ENCODE data around the gene GAPT. TPM values are rescaled to one million over a fixed set of nuclear protein-coding genes. Genes with fewer than 3 reads are reported as not detected.

Gene GAPT
- polyA plus RNA-seq, 1 donor (not counting 4 experiments of a cell fraction or from before 2014, with no cell fraction given): not detected

DNA sequence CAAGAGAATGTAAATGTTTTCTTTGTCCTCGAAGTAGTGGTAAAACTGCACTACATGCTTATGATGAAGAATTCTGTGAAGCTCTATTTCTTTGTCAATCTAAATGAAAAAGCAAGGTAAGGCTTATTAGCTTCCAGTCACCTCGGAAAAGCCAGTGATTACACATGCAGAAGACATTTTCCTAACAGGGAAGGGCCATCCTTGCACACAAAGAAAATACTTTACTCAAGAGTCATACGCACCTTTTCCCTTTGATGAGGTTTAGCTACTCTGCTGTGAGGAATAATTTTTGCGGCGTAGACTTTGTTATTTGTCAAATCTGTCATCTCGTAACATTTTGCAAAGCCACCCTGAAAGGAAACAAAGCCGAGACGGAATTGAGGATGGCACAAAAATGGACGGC lies 32.5 kb upstream of the GAPT start:
- Histone ChIP-seq H3K36me3 (ENCODE audit: control insufficient read depth in 2 of 2, extremely low read depth in 1 of 2, insufficient read depth in 2 of 2, low read length in 2 of 2) (peaks cover 20 to 39% of the 10 kb centered on the region in 2 experiments), H3K27me3 (ENCODE audit: control insufficient read depth, extremely low read depth, insufficient read depth, low read length) (no peaks in the 10 kb centered on the region), H3K4me3 (ENCODE audit: control insufficient read depth in 2 of 3, extremely low read depth in 1 of 3, insufficient read depth in 2 of 3, low read depth in 1 of 3, low read length in 3 of 3) (peak overlapping the region; percentile 70 to 100 (median 100)), H3K9me3 (ENCODE audit: control insufficient read depth, low read depth, low read length) (no peaks in the 10 kb centered on the region), H3K9ac (ENCODE audit: control insufficient read depth, extremely low read depth, insufficient read depth, low read length) (peak overlapping the region; percentile 95), H2AFZ (ENCODE audit: control insufficient read depth, low read length) (no peak overlapping the region), H4K20me1 (ENCODE audit: control insufficient read depth, extremely low read depth, insufficient read depth, low read length) (peaks cover 44% of the 10 kb centered on the region), H3K9me1 (ENCODE audit: control insufficient read depth, extremely low read depth, insufficient read depth, low read length) (peaks cover 3% of the 10 kb centered on the region), H3K79me2 (ENCODE audit: control insufficient read depth, insufficient read depth, low read length) (peaks cover 55% of the 10 kb centered on the region), H3K27ac (ENCODE audit: control insufficient read depth, insufficient read depth, low read length) (peak overlapping the region; percentile 91), H3K4me2 (ENCODE audit: control insufficient read depth, extremely low read depth, insufficient read depth, low read depth, low read length) (peak overlapping the region; percentile 91), H3K4me1 (ENCODE audit: control insufficient read depth, extremely low read depth, insufficient read depth, low read length) (peaks cover 45% of the 10 kb centered on the region)
- DNase-seq (ENCODE audit: low read depth, low spot score) (no peak), FAIRE-seq (no peak)
- dilution Hi-C loops (cut with MboI; ENCODE audit: extremely low pct_ligation_motif_present, low sequenced_read_pairs): no loop called here
- TF ChIP-seq, protein P1, sequence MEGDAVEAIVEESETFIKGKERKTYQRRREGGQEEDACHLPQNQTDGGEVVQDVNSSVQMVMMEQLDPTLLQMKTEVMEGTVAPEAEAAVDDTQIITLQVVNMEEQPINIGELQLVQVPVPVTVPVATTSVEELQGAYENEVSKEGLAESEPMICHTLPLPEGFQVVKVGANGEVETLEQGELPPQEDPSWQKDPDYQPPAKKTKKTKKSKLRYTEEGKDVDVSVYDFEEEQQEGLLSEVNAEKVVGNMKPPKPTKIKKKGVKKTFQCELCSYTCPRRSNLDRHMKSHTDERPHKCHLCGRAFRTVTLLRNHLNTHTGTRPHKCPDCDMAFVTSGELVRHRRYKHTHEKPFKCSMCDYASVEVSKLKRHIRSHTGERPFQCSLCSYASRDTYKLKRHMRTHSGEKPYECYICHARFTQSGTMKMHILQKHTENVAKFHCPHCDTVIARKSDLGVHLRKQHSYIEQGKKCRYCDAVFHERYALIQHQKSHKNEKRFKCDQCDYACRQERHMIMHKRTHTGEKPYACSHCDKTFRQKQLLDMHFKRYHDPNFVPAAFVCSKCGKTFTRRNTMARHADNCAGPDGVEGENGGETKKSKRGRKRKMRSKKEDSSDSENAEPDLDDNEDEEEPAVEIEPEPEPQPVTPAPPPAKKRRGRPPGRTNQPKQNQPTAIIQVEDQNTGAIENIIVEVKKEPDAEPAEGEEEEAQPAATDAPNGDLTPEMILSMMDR (optimal IDR thresholded peaks at IDR 0.05 in 1 of 3, IDR thresholded peaks at IDR 0.05 in 1 of 3, conservative IDR thresholded peaks at IDR 0.05 in 1 of 3; ENCODE audit: extremely low read depth in 1 of 3, insufficient read depth in 2 of 3, low read length in 3 of 3): no peak
- TF ChIP-seq EZH2 (IDR thresholded peaks at IDR 0.05; ENCODE audit: low read length): no peak

DNA sequence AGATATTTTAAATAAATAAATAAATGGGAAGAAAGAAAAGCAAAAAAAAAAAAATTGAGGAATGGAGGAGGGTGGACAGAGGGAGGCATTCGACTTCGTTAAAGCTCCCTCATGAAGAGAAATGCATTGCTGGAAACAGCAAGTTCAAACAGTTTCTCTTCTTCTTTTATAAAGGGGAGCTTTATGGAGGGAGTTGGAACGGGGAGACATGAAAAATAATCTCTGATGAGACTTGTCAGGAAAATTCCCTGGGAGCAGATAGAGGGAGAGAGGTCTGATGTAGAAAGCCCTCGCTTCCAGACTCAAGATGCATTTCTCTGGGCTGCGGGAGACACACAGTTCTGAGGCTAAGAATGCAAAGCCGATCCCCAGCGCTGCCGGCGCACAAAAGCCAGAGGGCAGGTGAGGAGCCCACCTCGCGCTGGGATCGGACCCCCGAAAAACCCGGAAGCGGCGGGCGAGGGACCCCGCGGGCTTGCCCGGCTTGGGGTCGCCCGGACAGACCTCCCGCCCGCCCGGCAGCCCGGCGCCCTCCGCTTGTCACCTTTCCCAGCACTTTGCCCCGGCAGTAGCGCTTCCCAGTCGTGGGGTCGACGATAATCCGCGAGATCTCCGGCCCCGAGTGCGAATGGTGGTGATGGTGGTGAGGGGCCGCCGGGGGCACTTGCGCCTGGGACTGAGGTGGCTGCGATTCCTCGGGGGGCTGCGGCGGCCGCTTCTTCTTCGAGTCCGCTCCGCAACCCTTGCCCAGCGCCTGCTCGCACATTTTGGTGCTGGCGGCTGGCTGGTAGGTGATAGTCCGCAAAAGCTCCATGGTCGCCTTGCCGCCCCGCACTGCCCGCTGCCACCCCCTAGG lies 31.9 kb upstream of the GAPT start:
- no peak overlapping the region for H2AFZ ChIP-seq (ENCODE audit: control insufficient read depth, low read length)
- no peaks in the 10 kb centered on the region for H3K9me3 ChIP-seq (ENCODE audit: control insufficient read depth, low read depth, low read length)
- peak overlapping the region; percentile 95 for H3K9ac ChIP-seq (ENCODE audit: control insufficient read depth, extremely low read depth, insufficient read depth, low read length)
- DNase-seq (ENCODE audit: low read depth, low spot score): no peak
- peak overlapping the region; percentile 91 for H3K27ac ChIP-seq (ENCODE audit: control insufficient read depth, insufficient read depth, low read length)
- H3K27me3 ChIP-seq (ENCODE audit: control insufficient read depth, extremely low read depth, insufficient read depth, low read length): no peaks in the 10 kb centered on the region
- peaks cover 39% of the 10 kb centered on the region for H3K4me1 ChIP-seq (ENCODE audit: control insufficient read depth, extremely low read depth, insufficient read depth, low read length)
- H3K4me3 ChIP-seq (ENCODE audit: control insufficient read depth in 2 of 3, extremely low read depth in 1 of 3, insufficient read depth in 2 of 3, low read depth in 1 of 3, low read length in 3 of 3): peak overlapping the region; percentile 70 to 100 (median 100)
- peak overlapping the region; percentile 91 for H3K4me2 ChIP-seq (ENCODE audit: control insufficient read depth, extremely low read depth, insufficient read depth, low read depth, low read length)
- no peak for TF ChIP-seq EZH2 (IDR thresholded peaks at IDR 0.05; ENCODE audit: low read length)
- TF ChIP-seq, protein P1 (optimal IDR thresholded peaks at IDR 0.05 in 1 of 3, IDR thresholded peaks at IDR 0.05 in 1 of 3, conservative IDR thresholded peaks at IDR 0.05 in 1 of 3; ENCODE audit: extremely low read depth in 1 of 3, insufficient read depth in 2 of 3, low read length in 3 of 3): no peak
- peaks cover 16 to 35% of the 10 kb centered on the region in 2 experiments for H3K36me3 ChIP-seq (ENCODE audit: control insufficient read depth in 2 of 2, extremely low read depth in 1 of 2, insufficient read depth in 2 of 2, low read length in 2 of 2)
- dilution Hi-C loops (cut with MboI; ENCODE audit: extremely low pct_ligation_motif_present, low sequenced_read_pairs): no loop called here
- peaks cover 3% of the 10 kb centered on the region for H3K9me1 ChIP-seq (ENCODE audit: control insufficient read depth, extremely low read depth, insufficient read depth, low read length)
- peaks cover 40% of the 10 kb centered on the region for H4K20me1 ChIP-seq (ENCODE audit: control insufficient read depth, extremely low read depth, insufficient read depth, low read length)
- H3K79me2 ChIP-seq (ENCODE audit: control insufficient read depth, insufficient read depth, low read length): peaks cover 53% of the 10 kb centered on the region
- no peak for FAIRE-seq

Measured in keratinocyte (primary cell).